Gastrocnemius medialis (tissue), 4 donors: ENCODE measurements around the gene PCDH7.

Experiments used
- CTCF ChIP-seq, 5 experiments: fragments of 450-650 bp in 3 of 5; fragments of 200-600 bp in 2 of 5; sonication (generic) in 2 of 5; IDR thresholded peaks in 4 of 5; conservative IDR thresholded peaks in 1 of 5; 1 replicate in 4 of 5; 2 replicates in 1 of 5; pipeline ENCODE4 v1.5.1; 2016 to 2019; ENCODE audit warnings: antibody characterized with exemption in 5 of 5, mild to moderate bottlenecking in 3 of 5, moderate library complexity in 3 of 5
- POLR2A ChIP-seq, 2 donors: fragments of 450-650 bp; IDR thresholded peaks; one replicate each; pipeline ENCODE4 v1.6.1; 2017; ENCODE audit warnings: antibody characterized with exemption in 2 of 2, mild to moderate bottlenecking in 2 of 2, moderate library complexity in 2 of 2

GRCh38 chr4:30718641-30719453 is 1.3 kb upstream of the PCDH7 start:
- TF ChIP-seq CTCF (IDR thresholded peaks at IDR 0.05 in 4 of 5, conservative IDR thresholded peaks at IDR 0.05 in 1 of 5) (no peak), POLR2A (IDR thresholded peaks at IDR 0.05) (no peak)
